Ovary (tissue), 9 donors: ENCODE data around the gene GREM1. TPM values are rescaled to one million over a fixed set of nuclear protein-coding genes. Genes with fewer than 3 reads are reported as not detected.

Experiments
- DNase-seq, 5 donors: peaks; one replicate each; pipeline ENCODE4 v3.0.0-alpha.2; 2019 to 2020
- H3K27ac ChIP-seq, 2 donors: fragments of 200-600 bp; one replicate each; pipeline versions ENCODE4 v1.5.1 to v1.8.0; 2019 to 2022
- H3K27me3 ChIP-seq: fragments of 200-600 bp; one replicate; pipeline ENCODE4 v1.8.0; 2022
- H3K36me3 ChIP-seq: fragments of 200-600 bp; sonication (generic); one replicate; pipeline ENCODE4 v1.5.1; 2019
- H3K4me1 ChIP-seq: one replicate; pipeline ENCODE4 v1.8.1; 2013; ENCODE audit warnings: mild to moderate bottlenecking, moderate library complexity; ENCODE audit not compliant: insufficient read depth
- H3K4me3 ChIP-seq: fragments of 200-600 bp; sonication (generic); one replicate; pipeline ENCODE4 v1.5.1; 2017
- H3K9me3 ChIP-seq, 2 donors: fragments of 200-600 bp in 1 of 2; sonication (generic) in 1 of 2; one replicate each; pipeline versions ENCODE4 v1.5.1 to v1.8.1; 2013 to 2019; ENCODE audit warnings: mild to moderate bottlenecking in 1 of 2, moderate library complexity in 1 of 2
- EP300 ChIP-seq: sonication (generic); formaldehyde crosslinking; IDR thresholded peaks from one replicate; pipeline ENCODE4 v1.6.1; 2017; ENCODE audit warnings: antibody characterized with exemption
- POLR2A ChIP-seq: fragments of 450-650 bp; IDR thresholded peaks from one replicate; pipeline ENCODE4 v1.6.1; 2017; ENCODE audit warnings: antibody characterized with exemption, mild to moderate bottlenecking, moderate library complexity
- WGBS, 3 donors: extraction: QIAGEN DNeasy Blood & Tissue Kit in 1 of 3; methylation state at CpG; one replicate each; pipeline versions ENCODE4 v1.1.5 to v1.1.7; 2013 to 2017; 5-methylcytosine and 5-hydroxymethylcytosine counted together
- intact Hi-C, 4 donors: fragments of 100-400 bp; cut with DNase I; formaldehyde crosslinking; loops; one replicate each; pipeline versions ENCODE4 v1.11.0 to v1.15.1; 2022 to 2023
- polyA plus RNA-seq, 2 donors: library from polyadenylated mRNA; stranded (reverse); fragments of 200-250 nt in 1 of 2; fragments of 350-450 nt in 1 of 2; fragmentation: Illumina TruSeq in 1 of 2; extraction: RNeasy Lipid Tissue Mini Kit (QIAGEN cat#74804) in 1 of 2; gene quantifications; one replicate each; pipeline ENCODE4 v1.2.3, GENCODE V29; 2013 to 2014
- total RNA-seq, 7 donors: library from RNA; depleted of rRNA in 2 of 7; stranded (reverse); fragments of >200 nt in 2 of 7; fragmentation: NEBNext Ultra II Directional in 3 of 7; extraction: Animal tissue kit (Norgen Biotek cat#: 25700) in 3 of 7; gene quantifications; one replicate each; pipeline versions ENCODE4 v1.1.0 to v1.2.4, GENCODE V29; 2016 to 2023
- TF ChIP-seq, protein P1 (sequence below), 3 donors: fragments of 450-650 bp in 2 of 3; fragments of 200-600 bp in 1 of 3; IDR thresholded peaks; one replicate each; pipeline versions ENCODE4 v1.5.1 to v1.8.0; 2016 to 2022; ENCODE audit warnings: antibody characterized with exemption in 3 of 3, mild to moderate bottlenecking in 1 of 3
- donor health status: DM: no; HTN: no; CAD: no; lungs with moderate emphysema.
- donor health status: DM: no; HTN: no; CAD: no.
- donor health status: Bipolar disorder and iron deficiency.
- donor health status: DM: yes; HTN: yes; CAD: no.
- donor health status: DM: no; HTN: no; CAD: no.
- donor health status: DM: yes; HTN: yes; CAD: no.

Gene GREM1
- total and polyA plus RNA-seq, 9 donors = 0.11 to 10.9 (median 0.49) TPM; not detected in 3

DNA sequence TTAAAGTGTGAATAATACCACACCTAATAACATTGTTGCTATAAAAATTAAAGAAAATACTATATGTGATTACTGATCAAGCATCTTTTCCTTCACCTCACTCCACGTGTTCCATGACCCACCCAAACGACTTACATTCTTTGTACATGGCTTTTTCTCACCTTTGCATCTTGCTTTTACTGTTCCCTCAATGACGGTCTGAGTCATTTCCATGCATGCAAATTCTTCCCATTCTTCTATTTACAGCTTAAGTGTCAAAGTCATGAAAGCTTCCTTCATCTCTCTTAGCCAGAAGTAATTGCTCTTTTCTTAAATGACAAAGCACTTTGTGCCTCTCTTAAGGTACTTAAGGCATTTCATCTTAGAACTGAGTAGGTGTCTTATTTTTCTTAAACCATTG, 64.0 kb downstream of the GREM1 start:
- Histone ChIP-seq H3K9me3 (no peaks in the 10 kb centered on the region), H3K36me3 (no peaks in the 10 kb centered on the region), H3K27me3 (no peaks in the 10 kb centered on the region), H3K27ac (no peak overlapping the region), H3K4me3 (no peak overlapping the region), H3K4me1 (no peaks in the 10 kb centered on the region)
- intact Hi-C loops = no loop called here
- DNase-seq = no peak
- WGBS, 3 donors = 66 to 76% (median 71%) methylated on average over 3 of the region's 3 CpGs
- TF ChIP-seq EP300 (no peak), POLR2A (no peak)
- TF ChIP-seq, protein P1, sequence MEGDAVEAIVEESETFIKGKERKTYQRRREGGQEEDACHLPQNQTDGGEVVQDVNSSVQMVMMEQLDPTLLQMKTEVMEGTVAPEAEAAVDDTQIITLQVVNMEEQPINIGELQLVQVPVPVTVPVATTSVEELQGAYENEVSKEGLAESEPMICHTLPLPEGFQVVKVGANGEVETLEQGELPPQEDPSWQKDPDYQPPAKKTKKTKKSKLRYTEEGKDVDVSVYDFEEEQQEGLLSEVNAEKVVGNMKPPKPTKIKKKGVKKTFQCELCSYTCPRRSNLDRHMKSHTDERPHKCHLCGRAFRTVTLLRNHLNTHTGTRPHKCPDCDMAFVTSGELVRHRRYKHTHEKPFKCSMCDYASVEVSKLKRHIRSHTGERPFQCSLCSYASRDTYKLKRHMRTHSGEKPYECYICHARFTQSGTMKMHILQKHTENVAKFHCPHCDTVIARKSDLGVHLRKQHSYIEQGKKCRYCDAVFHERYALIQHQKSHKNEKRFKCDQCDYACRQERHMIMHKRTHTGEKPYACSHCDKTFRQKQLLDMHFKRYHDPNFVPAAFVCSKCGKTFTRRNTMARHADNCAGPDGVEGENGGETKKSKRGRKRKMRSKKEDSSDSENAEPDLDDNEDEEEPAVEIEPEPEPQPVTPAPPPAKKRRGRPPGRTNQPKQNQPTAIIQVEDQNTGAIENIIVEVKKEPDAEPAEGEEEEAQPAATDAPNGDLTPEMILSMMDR (IDR thresholded peaks at IDR 0.05) = no peak

- no peak overlapping the region for H3K4me3 ChIP-seq
- H3K4me1 ChIP-seq = no peaks in the 10 kb centered on the region
- TF ChIP-seq EP300 (no peak), POLR2A (no peak)
- TF ChIP-seq, protein P1 (IDR thresholded peaks at IDR 0.05) = no peak
- no peak overlapping the region for H3K27ac ChIP-seq
- intact Hi-C loops = no loop called here
- no peak for DNase-seq
- no peaks in the 10 kb centered on the region for H3K27me3 ChIP-seq
- no peaks in the 10 kb centered on the region for H3K36me3 ChIP-seq
- H3K9me3 ChIP-seq = no peaks in the 10 kb centered on the region
These were observed 66.8 kb downstream of the GREM1 start for GRCh38 chr15:32784581-32784980.

- 40 to 66% (median 49%) methylated on average over 7 of the region's 7 CpGs for WGBS, 3 donors
- no peaks in the 10 kb centered on the region for H3K36me3 ChIP-seq
- no peak for TF ChIP-seq POLR2A
- TF ChIP-seq EP300 = no peak
- TF ChIP-seq, protein P1 (IDR thresholded peaks at IDR 0.05) = no peak
- intact Hi-C loops = no loop called here
- no peaks in the 10 kb centered on the region for H3K9me3 ChIP-seq
- no peaks in the 10 kb centered on the region for H3K4me1 ChIP-seq
- H3K4me3 ChIP-seq = no peak overlapping the region
- no peak for DNase-seq
- H3K27ac ChIP-seq = no peak overlapping the region
- no peaks in the 10 kb centered on the region for H3K27me3 ChIP-seq
These were observed 69.1 kb downstream of the GREM1 start for GRCh38 chr15:32786906-32787305.

- Histone ChIP-seq H3K4me3 (no peak overlapping the region), H3K4me1 (no peaks in the 10 kb centered on the region), H3K27ac (no peak overlapping the region), H3K9me3 (no peaks in the 10 kb centered on the region), H3K36me3 (no peaks in the 10 kb centered on the region), H3K27me3 (no peaks in the 10 kb centered on the region)
- TF ChIP-seq POLR2A = no peak
- TF ChIP-seq, protein P1 (IDR thresholded peaks at IDR 0.05) = no peak
- no peak for TF ChIP-seq EP300
- intact Hi-C loops = no loop called here
- 33 to 40% (median 35%) methylated on average over 5 of the region's 5 CpGs for WGBS, 3 donors
- no peak for DNase-seq
These were observed 70.1 kb downstream of the GREM1 start for GRCh38 chr15:32787949-32788348.
